Neural cell (in vitro differentiated cells): ENCODE data around the gene HRH1. TPM values are rescaled to one million over a fixed set of nuclear protein-coding genes. Genes with fewer than 3 reads are reported as not detected.

Experiments used
- H2AFZ ChIP-seq: fragments of 200-600, 300-800 bp; sonication (generic), shearing (Covaris generic); 2 replicates; pipeline ENCODE4 v1.6.0; 2014; ENCODE audit warnings: low read depth, mild to moderate bottlenecking, antibody characterized with exemption, low read length, moderate library complexity
- H3F3A ChIP-seq: fragments of 200-600 bp; shearing (Covaris generic); 2 replicates; pipeline ENCODE4 v1.6.1; 2016; ENCODE audit warnings: mild to moderate bottlenecking, moderate library complexity, mixed read lengths, antibody characterized with exemption, low read length; ENCODE audit not compliant: insufficient read depth, poor library complexity, severe bottlenecking
- H3K27ac ChIP-seq: fragments of 200-600, 300-800 bp; sonication (generic), shearing (Covaris generic); 2 replicates; pipeline ENCODE4 v1.5.1; 2014; ENCODE audit warnings: mild to moderate bottlenecking, low read length, moderate library complexity
- H3K27me3 ChIP-seq: fragments of 300-800, 200-600 bp; sonication (generic), shearing (Covaris generic); 2 replicates; pipeline ENCODE4 v1.6.0; 2014; ENCODE audit warnings: mild to moderate bottlenecking, low read depth, low read length, moderate library complexity; ENCODE audit not compliant: insufficient read depth
- H3K36me3 ChIP-seq: fragments of 300-800, 200-600 bp; sonication (generic), shearing (Covaris generic); 2 replicates; pipeline ENCODE4 v1.5.1; 2014; ENCODE audit warnings: mild to moderate bottlenecking, antibody characterized with exemption, low read length, moderate library complexity; ENCODE audit not compliant: insufficient read depth
- H3K4me2 ChIP-seq: fragments of 300-800, 200-600 bp; sonication (generic), shearing (Covaris generic); 2 replicates; pipeline ENCODE4 v1.6.0; 2014; ENCODE audit warnings: mild to moderate bottlenecking, low read length
- H3K4me3 ChIP-seq: fragments of 300-800, 200-600 bp; sonication (generic), shearing (Covaris generic); 2 replicates; pipeline ENCODE4 v1.5.1; 2014; ENCODE audit warnings: mild to moderate bottlenecking, low read length, moderate library complexity
- H3K79me2 ChIP-seq: fragments of 200-600 bp; shearing (Covaris generic); replicated peaks from 2 replicates; pipeline ENCODE4 v1.6.0; 2014; ENCODE audit warnings: mild to moderate bottlenecking, low read length, moderate library complexity; ENCODE audit not compliant: insufficient read depth
- H3K9ac ChIP-seq: fragments of 300-800, 200-600 bp; sonication (generic), shearing (Covaris generic); 2 replicates; pipeline ENCODE4 v1.6.1; 2016; ENCODE audit warnings: mild to moderate bottlenecking, low read length, mixed read lengths
- H3K9me2 ChIP-seq: fragments of 200-600 bp; shearing (Covaris generic); 2 replicates; pipeline ENCODE4 v1.6.1; 2016; ENCODE audit warnings: mild to moderate bottlenecking, low read length, mixed read lengths; ENCODE audit not compliant: insufficient read depth
- H3K9me3 ChIP-seq: fragments of 200-600, 300-800 bp; sonication (generic), shearing (Covaris generic); 2 replicates; pipeline ENCODE4 v1.6.1; 2016; ENCODE audit warnings: mild to moderate bottlenecking, mixed run types, low read length, moderate library complexity, mixed read lengths
- H4K20me1 ChIP-seq: fragments of 200-600 bp; shearing (Covaris generic); 2 replicates; pipeline ENCODE4 v1.6.1; 2016; ENCODE audit warnings: mild to moderate bottlenecking, mixed run types; ENCODE audit not compliant: insufficient read depth
- CTCF ChIP-seq: fragments of 450-650 bp; IDR thresholded peaks from 2 replicates; pipeline ENCODE4 v1.5.1; 2014; ENCODE audit warnings: antibody characterized with exemption, mild to moderate bottlenecking, moderate library complexity; ENCODE audit not compliant: poor library complexity, severe bottlenecking
- EP300 ChIP-seq: fragments of 450-650 bp; conservative IDR thresholded peaks from 2 replicates; pipeline ENCODE4 v1.6.1; 2014; ENCODE audit warnings: antibody characterized with exemption, mild to moderate bottlenecking, moderate library complexity; ENCODE audit not compliant: poor library complexity, severe bottlenecking
- EZH2 ChIP-seq: fragments of 200-600, 300-800 bp; shearing (Covaris generic), sonication (generic); IDR thresholded peaks from 2 replicates; pipeline ENCODE4 v1.6.1; 2014; ENCODE audit warnings: antibody characterized with exemption, low read length, borderline replicate concordance, mild to moderate bottlenecking; ENCODE audit not compliant: insufficient read depth, poor library complexity, severe bottlenecking
- MXI1 ChIP-seq: fragments of 450-650 bp; conservative IDR thresholded peaks from 2 replicates; pipeline ENCODE4 v1.6.1; 2014; ENCODE audit warnings: antibody characterized with exemption, mild to moderate bottlenecking; ENCODE audit not compliant: poor library complexity, severe bottlenecking
- POLR2AphosphoS5 ChIP-seq: IDR thresholded peaks from 2 replicates; pipeline ENCODE4 v1.6.1; 2012
- RAD21 ChIP-seq: fragments of 450-650 bp; conservative IDR thresholded peaks from 2 replicates; pipeline ENCODE4 v1.6.1; 2014; ENCODE audit warnings: antibody characterized with exemption, mild to moderate bottlenecking, moderate library complexity
- REST ChIP-seq: IDR thresholded peaks from 2 replicates; pipeline ENCODE4 v1.6.1; 2012; ENCODE audit warnings: borderline replicate concordance
- SMC3 ChIP-seq: fragments of 450-650 bp; conservative IDR thresholded peaks from 2 replicates; pipeline ENCODE4 v1.6.1; 2014; ENCODE audit warnings: antibody characterized with exemption, mild to moderate bottlenecking, moderate library complexity; ENCODE audit not compliant: poor library complexity
- TAF1 ChIP-seq: IDR thresholded peaks from 2 replicates; pipeline ENCODE4 v1.6.1; 2012; ENCODE audit warnings: low read depth
- polyA plus RNA-seq: library from polyadenylated mRNA; depleted of rRNA; stranded (reverse); fragments of >200 nt; gene quantifications from 2 replicates; pipeline ENCODE4 v1.2.3, GENCODE V29; 2014

HRH1 gene
- polyA plus RNA-seq, 1 donor from 2014 or later: 0.06 TPM

- H3K79me2 ChIP-seq: no peaks in the 10 kb centered on the region
- H3K27ac ChIP-seq: no peak overlapping the region
- no peak overlapping the region for H3K9ac ChIP-seq
Observed at GRCh38 chr3:11289864-11290263, 135.6 kb downstream of the HRH1 start.

More at GRCh38 chr3:11289864-11290263, 135.6 kb downstream of the HRH1 start:
- Histone ChIP-seq H3K4me3 (no peak overlapping the region), H3K27me3 (no peaks in the 10 kb centered on the region), H3F3A (no peaks in the 10 kb centered on the region), H2AFZ (no peak overlapping the region), H3K4me2 (no peak overlapping the region), H4K20me1 (no peaks in the 10 kb centered on the region), H3K36me3 (no peaks in the 10 kb centered on the region), H3K9me2 (no peaks in the 10 kb centered on the region), H3K9me3 (no peaks in the 10 kb centered on the region)
- no peak for TF ChIP-seq CTCF
- TF ChIP-seq EZH2: no peak
- TF ChIP-seq MXI1: no peak
- no peak for TF ChIP-seq TAF1
- no peak for TF ChIP-seq RAD21
- TF ChIP-seq EP300: no peak
- TF ChIP-seq REST: no peak
- no peak for TF ChIP-seq POLR2AphosphoS5
- no peak for TF ChIP-seq SMC3
